ENCODE results near the gene SMARCAD1.

Gene SMARCAD1

GRCh38 chr4:94181815-94182214, 25.9 kb upstream of the SMARCAD1 start:
- no peaks in the 10 kb centered on the region for H3K36me3 ChIP-seq (ENCODE audit: control insufficient read depth, insufficient read depth, low read length)
- H3K4me1 ChIP-seq (ENCODE audit: control insufficient read depth, insufficient read depth, low read length): no peaks in the 10 kb centered on the region
- no CpG with 5 or more reads among the region's 1 CpG for WGBS (ENCODE audit: insufficient coverage, insufficient read length)
- no peaks in the 10 kb centered on the region for H3K27me3 ChIP-seq (ENCODE audit: control insufficient read depth, insufficient read depth, low read length)
- DNase-seq (ENCODE audit: low read depth, low spot score): no peak
- H3K4me3 ChIP-seq (ENCODE audit: low read length): no peak overlapping the region
- H3K9me3 ChIP-seq (ENCODE audit: control insufficient read depth, insufficient read depth, low read length): no peaks in the 10 kb centered on the region
- no peak overlapping the region for H3K27ac ChIP-seq (ENCODE audit: low read length)

GRCh38 chr4:94202769-94203168, 4.9 kb upstream of the SMARCAD1 start:
- Histone ChIP-seq H3K27ac (ENCODE audit: low read length) (no peak overlapping the region), H3K36me3 (ENCODE audit: control insufficient read depth, insufficient read depth, low read length) (no peaks in the 10 kb centered on the region), H3K4me1 (ENCODE audit: control insufficient read depth, insufficient read depth, low read length) (no peaks in the 10 kb centered on the region), H3K9me3 (ENCODE audit: control insufficient read depth, insufficient read depth, low read length) (no peaks in the 10 kb centered on the region), H3K27me3 (ENCODE audit: control insufficient read depth, insufficient read depth, low read length) (no peaks in the 10 kb centered on the region), H3K4me3 (ENCODE audit: low read length) (no peak overlapping the region)
- WGBS (ENCODE audit: insufficient coverage, insufficient read length): no CpG with 5 or more reads among the region's 3 CpGs
- no peak for DNase-seq (ENCODE audit: low read depth, low spot score)

GRCh38 chr4:94208266-94208665, 601 bp downstream of the SMARCAD1 start:
- no CpG with 5 or more reads among the region's 5 CpGs for WGBS (ENCODE audit: insufficient coverage, insufficient read length)
- no peak for DNase-seq (ENCODE audit: low read depth, low spot score)

GRCh38 chr4:94208918-94209317, 1.3 kb downstream of the SMARCAD1 start:
- no CpG with 5 or more reads among the region's 1 CpG for WGBS (ENCODE audit: insufficient coverage, insufficient read length)
- Histone ChIP-seq H3K36me3 (ENCODE audit: control insufficient read depth, insufficient read depth, low read length) (peaks cover 3% of the 10 kb centered on the region; the same call in 1 of the 2 replicates), H3K27me3 (ENCODE audit: control insufficient read depth, insufficient read depth, low read length) (no peaks in the 10 kb centered on the region), H3K4me3 (ENCODE audit: low read length) (no peak overlapping the region; the same call in 1 of the 2 replicates), H3K4me1 (ENCODE audit: control insufficient read depth, insufficient read depth, low read length) (no peaks in the 10 kb centered on the region), H3K9me3 (ENCODE audit: control insufficient read depth, insufficient read depth, low read length) (no peaks in the 10 kb centered on the region), H3K27ac (ENCODE audit: low read length) (no peak overlapping the region)
- DNase-seq (ENCODE audit: low read depth, low spot score): no peak

More at GRCh38 chr4:94208266-94208665, 601 bp downstream of the SMARCAD1 start:
- Histone ChIP-seq H3K9me3 (ENCODE audit: control insufficient read depth, insufficient read depth, low read length) (no peaks in the 10 kb centered on the region), H3K4me3 (ENCODE audit: low read length) (peak overlapping the region; percentile 91; the same call in 1 of the 2 replicates), H3K27me3 (ENCODE audit: control insufficient read depth, insufficient read depth, low read length) (no peaks in the 10 kb centered on the region), H3K36me3 (ENCODE audit: control insufficient read depth, insufficient read depth, low read length) (peaks cover 3% of the 10 kb centered on the region; the same call in 1 of the 2 replicates), H3K27ac (ENCODE audit: low read length) (no peak overlapping the region), H3K4me1 (ENCODE audit: control insufficient read depth, insufficient read depth, low read length) (no peaks in the 10 kb centered on the region)

GRCh38 chr4:94211861-94212260, 4.2 kb downstream of the SMARCAD1 start:
- Histone ChIP-seq H3K27ac (ENCODE audit: low read length) (no peak overlapping the region), H3K9me3 (ENCODE audit: control insufficient read depth, insufficient read depth, low read length) (no peaks in the 10 kb centered on the region), H3K4me3 (ENCODE audit: low read length) (no peak overlapping the region), H3K27me3 (ENCODE audit: control insufficient read depth, insufficient read depth, low read length) (no peaks in the 10 kb centered on the region), H3K4me1 (ENCODE audit: control insufficient read depth, insufficient read depth, low read length) (no peaks in the 10 kb centered on the region), H3K36me3 (ENCODE audit: control insufficient read depth, insufficient read depth, low read length) (peaks cover 3% of the 10 kb centered on the region; the same call in 1 of the 2 replicates)
- no CpG with 5 or more reads among the region's 2 CpGs for WGBS (ENCODE audit: insufficient coverage, insufficient read length)
- DNase-seq (ENCODE audit: low read depth, low spot score): no peak

GRCh38 chr4:94214703-94215319, 7.1 kb downstream of the SMARCAD1 start:
- WGBS (ENCODE audit: insufficient coverage, insufficient read length): 100% methylated on average over 1 of the region's 5 CpGs
- no peak for DNase-seq (ENCODE audit: low read depth, low spot score)
- no peak overlapping the region for H3K4me3 ChIP-seq (ENCODE audit: low read length)
- no peaks in the 10 kb centered on the region for H3K4me1 ChIP-seq (ENCODE audit: control insufficient read depth, insufficient read depth, low read length)
- H3K9me3 ChIP-seq (ENCODE audit: control insufficient read depth, insufficient read depth, low read length): no peaks in the 10 kb centered on the region
- no peaks in the 10 kb centered on the region for H3K27me3 ChIP-seq (ENCODE audit: control insufficient read depth, insufficient read depth, low read length)
- peaks cover 3% of the 10 kb centered on the region; the same call in 1 of the 2 replicates for H3K36me3 ChIP-seq (ENCODE audit: control insufficient read depth, insufficient read depth, low read length)
- no peak overlapping the region for H3K27ac ChIP-seq (ENCODE audit: low read length)

- H3K4me3 ChIP-seq (ENCODE audit: low read length): no peak overlapping the region
- H3K9me3 ChIP-seq (ENCODE audit: control insufficient read depth, insufficient read depth, low read length): no peaks in the 10 kb centered on the region
- H3K27ac ChIP-seq (ENCODE audit: low read length): no peak overlapping the region
- no peaks in the 10 kb centered on the region for H3K4me1 ChIP-seq (ENCODE audit: control insufficient read depth, insufficient read depth, low read length)
- peaks cover 3% of the 10 kb centered on the region; the same call in 1 of the 2 replicates for H3K36me3 ChIP-seq (ENCODE audit: control insufficient read depth, insufficient read depth, low read length)
- no peak for DNase-seq (ENCODE audit: low read depth, low spot score)
- no peaks in the 10 kb centered on the region for H3K27me3 ChIP-seq (ENCODE audit: control insufficient read depth, insufficient read depth, low read length)
- no CpG with 5 or more reads among the region's 3 CpGs for WGBS (ENCODE audit: insufficient coverage, insufficient read length)
Measured at GRCh38 chr4:94216394-94216793, 8.7 kb downstream of the SMARCAD1 start.

- DNase-seq (ENCODE audit: low read depth, low spot score): no peak
- H3K4me3 ChIP-seq (ENCODE audit: low read length): no peak overlapping the region
- no peaks in the 10 kb centered on the region for H3K9me3 ChIP-seq (ENCODE audit: control insufficient read depth, insufficient read depth, low read length)
- no CpG with 5 or more reads among the region's 3 CpGs for WGBS (ENCODE audit: insufficient coverage, insufficient read length)
- H3K4me1 ChIP-seq (ENCODE audit: control insufficient read depth, insufficient read depth, low read length): no peaks in the 10 kb centered on the region
- no peak overlapping the region for H3K27ac ChIP-seq (ENCODE audit: low read length)
- no peaks in the 10 kb centered on the region for H3K27me3 ChIP-seq (ENCODE audit: control insufficient read depth, insufficient read depth, low read length)
- H3K36me3 ChIP-seq (ENCODE audit: control insufficient read depth, insufficient read depth, low read length): no peaks in the 10 kb centered on the region; the same call in 1 of the 2 replicates
Measured at GRCh38 chr4:94219402-94219801, 11.7 kb downstream of the SMARCAD1 start.

- Histone ChIP-seq H3K4me3 (ENCODE audit: low read length) (no peak overlapping the region), H3K9me3 (ENCODE audit: control insufficient read depth, insufficient read depth, low read length) (no peaks in the 10 kb centered on the region), H3K4me1 (ENCODE audit: control insufficient read depth, insufficient read depth, low read length) (no peaks in the 10 kb centered on the region), H3K36me3 (ENCODE audit: control insufficient read depth, insufficient read depth, low read length) (0 out of 2 replicates have a peak, but pooled peaks cover 3% of the 10 kb centered on the region), H3K27ac (ENCODE audit: low read length) (no peak overlapping the region), H3K27me3 (ENCODE audit: control insufficient read depth, insufficient read depth, low read length) (no peaks in the 10 kb centered on the region)
- no peak for DNase-seq (ENCODE audit: low read depth, low spot score)
- no CpG with 5 or more reads among the region's 1 CpG for WGBS (ENCODE audit: insufficient coverage, insufficient read length)
Measured at GRCh38 chr4:94221916-94222315, 14.3 kb downstream of the SMARCAD1 start.

GRCh38 chr4:94225449-94225848, 17.8 kb downstream of the SMARCAD1 start:
- H3K4me3 ChIP-seq (ENCODE audit: low read length): no peak overlapping the region
- H3K27me3 ChIP-seq (ENCODE audit: control insufficient read depth, insufficient read depth, low read length): no peaks in the 10 kb centered on the region; the same call in 1 of the 2 replicates
- no peak for DNase-seq (ENCODE audit: low read depth, low spot score)
- H3K9me3 ChIP-seq (ENCODE audit: control insufficient read depth, insufficient read depth, low read length): no peaks in the 10 kb centered on the region
- no peak overlapping the region for H3K27ac ChIP-seq (ENCODE audit: low read length)
- 0 out of 2 replicates have a peak, but pooled peaks cover 4% of the 10 kb centered on the region for H3K36me3 ChIP-seq (ENCODE audit: control insufficient read depth, insufficient read depth, low read length)
- no peaks in the 10 kb centered on the region for H3K4me1 ChIP-seq (ENCODE audit: control insufficient read depth, insufficient read depth, low read length)

GRCh38 chr4:94226763-94227162, 19.1 kb downstream of the SMARCAD1 start:
- no peak overlapping the region for H3K27ac ChIP-seq (ENCODE audit: low read length)
- no peaks in the 10 kb centered on the region for H3K9me3 ChIP-seq (ENCODE audit: control insufficient read depth, insufficient read depth, low read length)
- no peaks in the 10 kb centered on the region; the same call in 1 of the 2 replicates for H3K27me3 ChIP-seq (ENCODE audit: control insufficient read depth, insufficient read depth, low read length)
- 0 out of 2 replicates have a peak, but pooled peaks cover 4% of the 10 kb centered on the region for H3K36me3 ChIP-seq (ENCODE audit: control insufficient read depth, insufficient read depth, low read length)
- no peak overlapping the region for H3K4me3 ChIP-seq (ENCODE audit: low read length)
- no CpG with 5 or more reads among the region's 4 CpGs for WGBS (ENCODE audit: insufficient coverage, insufficient read length)
- no peaks in the 10 kb centered on the region for H3K4me1 ChIP-seq (ENCODE audit: control insufficient read depth, insufficient read depth, low read length)
- DNase-seq (ENCODE audit: low read depth, low spot score): no peak
